H9 (cell line): ENCODE measurements around the gene KRTAP22-1. TPM values are rescaled to one million over a fixed set of nuclear protein-coding genes. Genes with fewer than 3 reads are reported as not detected.

ENCODE experiments used
- DNase-seq: peaks from one replicate; pipeline ENCODE4 v3.0.0-alpha.2; 2017
- H2AFZ ChIP-seq: one replicate; pipeline ENCODE4 v1.6.1; 2013; ENCODE audit warnings: mild to moderate bottlenecking, low read length, control low read depth, moderate library complexity
- H2AK5ac ChIP-seq: 2 replicates; pipeline ENCODE4 v1.6.1; 2013; ENCODE audit warnings: low read length, control low read depth, mixed read lengths; ENCODE audit not compliant: insufficient read length
- H2BK120ac ChIP-seq: one replicate; pipeline ENCODE4 v1.6.1; 2013; ENCODE audit warnings: low read depth, mild to moderate bottlenecking, low read length, control low read depth, inconsistent platforms; ENCODE audit not compliant: poor library complexity, severe bottlenecking
- H2BK12ac ChIP-seq: 2 replicates; pipeline ENCODE4 v1.6.1; 2013; ENCODE audit warnings: low read length, control low read depth, mixed read lengths, low read depth; ENCODE audit not compliant: insufficient read length
- H2BK15ac ChIP-seq: 2 replicates; pipeline ENCODE4 v1.6.1; 2013; ENCODE audit warnings: low read depth, low read length, control low read depth
- H2BK20ac ChIP-seq: one replicate; pipeline ENCODE4 v1.6.1; 2013; ENCODE audit warnings: low read depth, mild to moderate bottlenecking, low read length, control low read depth, inconsistent platforms; ENCODE audit not compliant: poor library complexity, severe bottlenecking
- H2BK5ac ChIP-seq: 2 replicates; pipeline ENCODE4 v1.6.1; 2013; ENCODE audit warnings: low read length, control low read depth, mixed read lengths; ENCODE audit not compliant: insufficient read length
- H3K14ac ChIP-seq: 2 replicates; pipeline ENCODE4 v1.6.1; 2013; ENCODE audit warnings: low read length, control low read depth; ENCODE audit not compliant: insufficient read depth
- H3K18ac ChIP-seq: 2 replicates; pipeline ENCODE4 v1.6.1; 2013; ENCODE audit warnings: low read depth, mild to moderate bottlenecking, mixed read lengths, low read length, control low read depth; ENCODE audit not compliant: insufficient read length
- H3K23ac ChIP-seq: 2 replicates; pipeline ENCODE4 v1.6.1; 2013; ENCODE audit warnings: low read length, control low read depth, mixed read lengths, low read depth; ENCODE audit not compliant: insufficient read length
- H3K23me2 ChIP-seq: 2 replicates; pipeline ENCODE4 v1.6.1; 2013; ENCODE audit warnings: low read depth, mild to moderate bottlenecking, mixed read lengths, low read length, control low read depth; ENCODE audit not compliant: insufficient read length, poor library complexity, severe bottlenecking
- H3K27ac ChIP-seq: 2 replicates; pipeline ENCODE4 v1.5.1; 2013; ENCODE audit warnings: low read length, control low read depth, mixed read lengths, low read depth; ENCODE audit not compliant: insufficient read length
- H3K27me3 ChIP-seq: 2 replicates; pipeline ENCODE4 v1.6.1; 2013; ENCODE audit warnings: low read length, control low read depth, inconsistent platforms; ENCODE audit not compliant: insufficient read depth
- H3K4ac ChIP-seq: 2 replicates; pipeline ENCODE4 v1.6.1; 2013; ENCODE audit warnings: low read depth, mild to moderate bottlenecking, control low read depth, inconsistent platforms, low read length, moderate library complexity
- H3K4me1 ChIP-seq: 2 replicates; pipeline ENCODE4 v1.6.1; 2013; ENCODE audit warnings: low read length, control low read depth, inconsistent platforms; ENCODE audit not compliant: insufficient read depth
- H3K4me2 ChIP-seq: 2 replicates; pipeline ENCODE4 v1.6.1; 2013; ENCODE audit warnings: low read length, control low read depth, mixed read lengths; ENCODE audit not compliant: insufficient read length, insufficient read depth
- H3K56ac ChIP-seq: 2 replicates; pipeline ENCODE4 v1.6.1; 2013; ENCODE audit warnings: low read depth, mild to moderate bottlenecking, mixed read lengths, low read length, control low read depth; ENCODE audit not compliant: insufficient read length
- H3K79me1 ChIP-seq: 2 replicates; pipeline ENCODE4 v1.6.1; 2013; ENCODE audit warnings: low read depth, mild to moderate bottlenecking, moderate library complexity, low read length, control low read depth, inconsistent platforms; ENCODE audit not compliant: insufficient read depth, poor library complexity, severe bottlenecking
- H3K79me2 ChIP-seq: 2 replicates; pipeline ENCODE4 v1.6.1; 2013; ENCODE audit warnings: low read length, control low read depth, inconsistent platforms; ENCODE audit not compliant: insufficient read depth
- H3K9ac ChIP-seq: 2 replicates; pipeline ENCODE4 v1.6.1; 2013; ENCODE audit warnings: low read length, control low read depth, mixed read lengths; ENCODE audit not compliant: insufficient read length; ENCODE audit errors: extremely low read depth
- H3K9me3 ChIP-seq: one replicate; pipeline ENCODE4 v1.6.1; 2013; ENCODE audit warnings: low read depth, low read length, inconsistent platforms; ENCODE audit not compliant: control insufficient read depth
- H3T11ph ChIP-seq: one replicate; pipeline ENCODE4 v1.6.1; 2013; ENCODE audit warnings: mild to moderate bottlenecking, low read length, control low read depth, inconsistent platforms
- H4K20me1 ChIP-seq: one replicate; pipeline ENCODE4 v1.6.1; 2013; ENCODE audit not compliant: control insufficient read depth, insufficient read length, insufficient read depth
- H4K5ac ChIP-seq: 2 replicates; pipeline ENCODE4 v1.6.1; 2013; ENCODE audit warnings: low read depth, mild to moderate bottlenecking, mixed read lengths, low read length, control low read depth; ENCODE audit not compliant: insufficient read length
- H4K8ac ChIP-seq: replicated peaks from 2 replicates; pipeline ENCODE4 v1.6.1; 2013; ENCODE audit warnings: low read length, control low read depth, mixed read lengths, low read depth; ENCODE audit not compliant: insufficient read length
- H4K91ac ChIP-seq: 2 replicates; pipeline ENCODE4 v1.6.1; 2013; ENCODE audit warnings: low read depth, mild to moderate bottlenecking, moderate library complexity, mixed read lengths, low read length, control low read depth; ENCODE audit not compliant: insufficient read length
- H3K27ac Mint-ChIP-seq, 3 experiments: 2 replicates in 2 of 3; 3 replicates in 1 of 3; pipeline ENCODE4 v1.8.0; 2020 to 2021; ENCODE audit warnings: mixed read lengths in 3 of 3, mild to moderate bottlenecking in 1 of 3, moderate library complexity in 1 of 3
- H3K27me3 Mint-ChIP-seq: 2 replicates; pipeline ENCODE4 v1.8.0; 2021; ENCODE audit warnings: low read depth, mild to moderate bottlenecking, moderate library complexity, mixed read lengths
- H3K36me3 Mint-ChIP-seq, 3 experiments: 2 replicates in 2 of 3; 3 replicates in 1 of 3; pipeline ENCODE4 v1.8.0; 2020 to 2021; ENCODE audit warnings: low read depth in 3 of 3, mixed read lengths in 3 of 3; ENCODE audit not compliant: insufficient read depth in 1 of 3
- H3K4me1 Mint-ChIP-seq, 2 experiments: 2 replicates each; pipeline ENCODE4 v1.8.0; 2020; ENCODE audit warnings: mixed read lengths in 2 of 2
- H3K4me3 Mint-ChIP-seq, 2 experiments: 2 replicates in 1 of 2; 3 replicates in 1 of 2; pipeline ENCODE4 v1.8.0; 2020 to 2021; ENCODE audit warnings: mild to moderate bottlenecking in 2 of 2, mixed read lengths in 2 of 2, moderate library complexity in 1 of 2
- H3K9me3 Mint-ChIP-seq, 2 experiments: 2 replicates in 1 of 2; 3 replicates in 1 of 2; pipeline ENCODE4 v1.8.0; 2020; ENCODE audit warnings: mild to moderate bottlenecking in 2 of 2, mixed read lengths in 2 of 2, moderate library complexity in 1 of 2
- CTCF ChIP-seq: fragments of 200-600 bp; sonication (generic); conservative IDR thresholded peaks from 3 replicates; pipeline ENCODE4 v1.8.0; 2021; ENCODE audit warnings: antibody characterized with exemption, mild to moderate bottlenecking
- WGBS: extraction: QIAGEN DNeasy Blood & Tissue Kit; methylation state at CpG from one replicate; pipeline ENCODE4 v1.1.7; 2013; ENCODE audit warnings: missing lambda C conversion rate, low lambda C conversion rate, mixed read lengths; ENCODE audit not compliant: insufficient read length; ENCODE audit errors: extremely low coverage; 5-methylcytosine and 5-hydroxymethylcytosine counted together
- total RNA-seq: library from RNA; stranded (reverse); gene quantifications from 2 replicates; pipeline ENCODE4 v1.2.1, GENCODE V29; 2021

KRTAP22-1 gene
- total RNA-seq, 1 experiment from 2014 or later = not detected

GRCh38 chr21:30616125-30616524 lies 15.2 kb downstream of the KRTAP22-1 start, which contains the start of gene KRTAP20-1:
KRTAP20-1 (plus strand) TSS chr21:30616425; CDS start chr21:30616455, 30 bp downstream.
- Histone ChIP-seq H3K18ac (no peak within 1 kb of the TSS), H3K79me1 (no peaks in the 10 kb centered on the region)
- peaks cover 0 to 24% of the 10 kb centered on the region in 2 experiments; a peak in 3 of 5 replicates for H3K9me3 Mint-ChIP-seq

More at GRCh38 chr21:30616125-30616524, 15.2 kb downstream of the KRTAP22-1 start, which contains the start of gene KRTAP20-1:
- H2BK5ac ChIP-seq = no peak within 1 kb of the TSS
- no peak within 1 kb of the TSS; a peak in 1 of 7 replicates for H3K27ac Mint-ChIP-seq
- H3K27me3 ChIP-seq = no peaks in the 10 kb centered on the region
- no peak within 1 kb of the TSS for H2BK15ac ChIP-seq
- no peaks in the 10 kb centered on the region for H4K20me1 ChIP-seq
- H3K23me2 ChIP-seq = no peaks in the 10 kb centered on the region
- WGBS = no CpG with 5 or more reads among the region's 2 CpGs
- H4K8ac ChIP-seq = no peak within 1 kb of the TSS
- H3K27me3 Mint-ChIP-seq = no peaks in the 10 kb centered on the region; the same call in none of the 2 replicates
- H3K27ac ChIP-seq = no peak within 1 kb of the TSS
- no peak within 1 kb of the TSS for H2AK5ac ChIP-seq
- no peak within 1 kb of the TSS for H4K5ac ChIP-seq
- H3K9me3 ChIP-seq = no peaks in the 10 kb centered on the region
- H3K4me1 ChIP-seq = no peaks in the 10 kb centered on the region
- no peak within 1 kb of the TSS for H3K9ac ChIP-seq
- no peaks in the 10 kb centered on the region for H3K79me2 ChIP-seq
- H3K4me3 Mint-ChIP-seq = no peak within 1 kb of the TSS
- H2BK120ac ChIP-seq = no peak within 1 kb of the TSS
- no peak within 1 kb of the TSS for H2BK20ac ChIP-seq
- H3K4ac ChIP-seq = no peak within 1 kb of the TSS
- H3K4me1 Mint-ChIP-seq = no peaks in the 10 kb centered on the region
- no peak within 1 kb of the TSS for H3K23ac ChIP-seq
- no peak within 1 kb of the TSS for H4K91ac ChIP-seq
- H3K36me3 Mint-ChIP-seq = peaks cover 0 to 9% (median under 1%) of the 10 kb centered on the region in 3 experiments; a peak in 4 of 7 replicates
- H2AFZ ChIP-seq = no peak within 1 kb of the TSS
- no peak for TF ChIP-seq CTCF
- no peak for DNase-seq
- H3T11ph ChIP-seq = no peak within 1 kb of the TSS
- H3K56ac ChIP-seq = no peak within 1 kb of the TSS
- no peak within 1 kb of the TSS for H3K4me2 ChIP-seq
- no peak within 1 kb of the TSS for H3K14ac ChIP-seq
- no peak within 1 kb of the TSS for H2BK12ac ChIP-seq
